Measurements from ENCODE around the gene P3H1. TPM values are rescaled to one million over a fixed set of nuclear protein-coding genes. Genes with fewer than 3 reads are reported as not detected.

The P3H1 gene
- total RNA-seq, 1 donor from 2014 or later: 8.6 TPM

GRCh38 chr1:42703888-42704464 lies 62.9 kb downstream of the P3H1 start:
- TF ChIP-seq, protein P1, sequence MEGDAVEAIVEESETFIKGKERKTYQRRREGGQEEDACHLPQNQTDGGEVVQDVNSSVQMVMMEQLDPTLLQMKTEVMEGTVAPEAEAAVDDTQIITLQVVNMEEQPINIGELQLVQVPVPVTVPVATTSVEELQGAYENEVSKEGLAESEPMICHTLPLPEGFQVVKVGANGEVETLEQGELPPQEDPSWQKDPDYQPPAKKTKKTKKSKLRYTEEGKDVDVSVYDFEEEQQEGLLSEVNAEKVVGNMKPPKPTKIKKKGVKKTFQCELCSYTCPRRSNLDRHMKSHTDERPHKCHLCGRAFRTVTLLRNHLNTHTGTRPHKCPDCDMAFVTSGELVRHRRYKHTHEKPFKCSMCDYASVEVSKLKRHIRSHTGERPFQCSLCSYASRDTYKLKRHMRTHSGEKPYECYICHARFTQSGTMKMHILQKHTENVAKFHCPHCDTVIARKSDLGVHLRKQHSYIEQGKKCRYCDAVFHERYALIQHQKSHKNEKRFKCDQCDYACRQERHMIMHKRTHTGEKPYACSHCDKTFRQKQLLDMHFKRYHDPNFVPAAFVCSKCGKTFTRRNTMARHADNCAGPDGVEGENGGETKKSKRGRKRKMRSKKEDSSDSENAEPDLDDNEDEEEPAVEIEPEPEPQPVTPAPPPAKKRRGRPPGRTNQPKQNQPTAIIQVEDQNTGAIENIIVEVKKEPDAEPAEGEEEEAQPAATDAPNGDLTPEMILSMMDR (IDR thresholded peaks at IDR 0.05; ENCODE audit: borderline replicate concordance): no peak
- Histone ChIP-seq H3K4me3 (no peak overlapping the region), H3K4me1 (no peaks in the 10 kb centered on the region), H3K27me3 (ENCODE audit: low read depth) (no peaks in the 10 kb centered on the region), H3K36me3 (peaks cover 87% of the 10 kb centered on the region), H3K27ac (replicated peaks) (no peak overlapping the region), H3K9me3 (replicated peaks) (no peaks in the 10 kb centered on the region)
- intact Hi-C loops (cut with micrococcal nuclease): no loop called here
- DNase-seq: no peak

DNA sequence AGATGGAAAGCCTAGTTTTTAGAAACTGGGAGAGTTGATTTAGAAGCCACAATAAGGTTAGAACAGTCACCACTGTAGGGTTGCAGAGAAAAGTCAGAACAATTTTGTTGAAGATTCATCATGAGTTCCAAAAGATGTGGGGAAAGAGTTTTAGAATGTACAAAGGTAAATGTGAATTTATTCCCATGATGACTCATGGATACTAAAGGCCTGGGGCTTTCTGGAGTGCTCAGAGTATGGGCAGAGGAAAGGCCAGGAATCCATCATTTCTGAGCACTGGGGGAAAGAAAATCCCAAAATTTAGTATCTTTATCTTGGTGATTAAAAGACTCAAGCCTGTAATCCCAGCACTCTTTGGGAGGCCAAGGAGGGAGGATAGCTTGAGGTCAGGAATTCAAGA lies 66.8 kb downstream of the P3H1 start:
- intact Hi-C loops (cut with micrococcal nuclease): no loop called here
- H3K9me3 ChIP-seq (replicated peaks): no peaks in the 10 kb centered on the region
- H3K4me1 ChIP-seq: no peaks in the 10 kb centered on the region
- TF ChIP-seq, protein P1 (IDR thresholded peaks at IDR 0.05; ENCODE audit: borderline replicate concordance): no peak
- no peak overlapping the region for H3K4me3 ChIP-seq
- no peak overlapping the region for H3K27ac ChIP-seq (replicated peaks)
- DNase-seq: no peak
- H3K36me3 ChIP-seq: peaks cover 98% of the 10 kb centered on the region
- no peaks in the 10 kb centered on the region for H3K27me3 ChIP-seq (ENCODE audit: low read depth)

DNA sequence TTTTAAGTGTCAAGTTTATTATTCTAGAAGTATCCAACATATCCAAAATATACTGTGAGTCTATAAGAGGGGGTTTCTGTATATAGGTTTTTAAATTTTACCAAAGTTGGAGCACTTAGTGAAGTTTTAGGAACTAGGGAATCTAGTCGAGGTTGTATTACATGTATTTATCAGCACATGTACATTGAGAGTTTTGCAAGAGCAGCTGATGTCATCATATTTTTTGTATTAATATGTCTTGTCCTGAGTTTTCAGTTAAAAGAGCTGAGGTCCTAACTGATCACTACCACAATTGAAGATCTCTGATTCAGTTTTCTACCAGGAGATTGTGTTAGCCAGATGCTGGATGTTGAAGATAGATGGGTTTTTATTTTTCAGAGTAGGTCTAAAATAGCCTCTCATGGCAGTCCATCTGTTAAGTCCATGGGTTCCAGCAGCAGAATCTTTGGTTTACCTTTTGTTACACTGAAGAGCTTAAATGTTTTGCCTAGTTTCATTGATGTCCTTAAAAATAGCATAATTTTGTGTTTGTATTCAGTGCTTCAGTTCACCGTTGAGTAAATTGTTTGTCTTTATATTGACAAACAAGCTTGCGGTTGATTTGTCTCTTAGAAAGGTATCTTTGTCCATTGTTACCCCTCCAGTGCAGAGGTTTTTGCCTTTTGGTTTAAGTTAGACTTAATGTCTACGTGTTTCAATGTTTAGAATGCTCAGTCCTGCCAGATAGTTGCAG lies 68.6 kb downstream of the P3H1 start:
- Histone ChIP-seq H3K27ac (replicated peaks) (no peak overlapping the region), H3K36me3 (peaks cover 93% of the 10 kb centered on the region), H3K9me3 (replicated peaks) (no peaks in the 10 kb centered on the region), H3K4me3 (no peak overlapping the region), H3K27me3 (ENCODE audit: low read depth) (no peaks in the 10 kb centered on the region), H3K4me1 (peaks cover 9% of the 10 kb centered on the region)
- DNase-seq: no peak
- intact Hi-C loops (cut with micrococcal nuclease): no loop called here
- TF ChIP-seq, protein P1 (IDR thresholded peaks at IDR 0.05; ENCODE audit: borderline replicate concordance): no peak

Other genes starting within 250 kb of the P3H1 start
- gene PPIH, start 108.6 kb downstream of the P3H1 start, total RNA-seq: 21.0 TPM
- 754 TPM for gene YBX1, start 84.6 kb downstream of the P3H1 start, total RNA-seq
- gene CLDN19, start 26.8 kb downstream of the P3H1 start, total RNA-seq: not detected
- gene C1orf50, start 221 bp upstream of the P3H1 start, total RNA-seq: 7.8 TPM
- gene TMEM269, start 18.0 kb upstream of the P3H1 start, total RNA-seq: not detected
- 4.7 TPM for gene ERMAP, start 50.1 kb upstream of the P3H1 start, total RNA-seq
- 10.9 TPM for gene SVBP, start 50.4 kb upstream of the P3H1 start, total RNA-seq
- gene ZNF691, start 79.6 kb upstream of the P3H1 start, total RNA-seq: 8.9 TPM
- 54.9 TPM for gene SLC2A1, start 191.8 kb upstream of the P3H1 start, total RNA-seq

All from left ventricle myocardium inferior (tissue), 1 donor.